HCT116 (cell line): ENCODE data around the gene KCNJ8. TPM values are rescaled to one million over a fixed set of nuclear protein-coding genes. Genes with fewer than 3 reads are reported as not detected.

ENCODE experiments used
- ATAC-seq: fragments of 200-7000 bp; cut with Tn5 transposase; 2 replicates; pipeline ENCODE4 v1.9.1; 2020; ENCODE audit warnings: mild to moderate bottlenecking, moderate library complexity
- BruUV-seq: library from RNA; stranded (reverse); fragments of 400-500 nt; replicated peaks from 2 replicates; lab custom pipeline; 2021; lab: Mats Ljungman, UMichigan
- CTCF ChIA-PET: fragments of 300-600 bp; sonication (Branson Sonifier 250); formaldehyde crosslinking; loops from one replicate; lab custom pipeline; 2021; ENCODE audit warnings: antibody characterized with exemption; lab: Charles Lee
- POLR2A ChIA-PET: fragments of 300-600, 350-600 bp; sonication (Branson Sonifier 250); formaldehyde crosslinking; loops from one replicate; lab custom pipeline; 2021; ENCODE audit warnings: antibody characterized with exemption; lab: Charles Lee
- RAD21 ChIA-PET, 2 experiments: fragments of 300-600 bp; sonication (Branson Sonifier 250); formaldehyde crosslinking; loops; one replicate each; lab custom pipeline; 2023; ENCODE audit warnings: low total read pairs in 2 of 2; ENCODE audit not compliant: uncharacterized antibody in 2 of 2, unreplicated experiment in 2 of 2, low non-redundant PET in 1 of 2; lab: Charles Lee
- DNase-seq: peaks from one replicate; pipeline ENCODE4 v3.0.0-alpha.2; 2010; ENCODE audit warnings: low read depth, low spot score
- H2AFZ ChIP-seq: fragments of 200-600 bp; shearing (Covaris generic), sonication (generic); 2 replicates; pipeline ENCODE4 v1.6.1; 2017; ENCODE audit warnings: low read depth, mixed run types, mixed read lengths, antibody characterized with exemption, low read length; ENCODE audit not compliant: poor library complexity, severe bottlenecking
- H3K27ac ChIP-seq: 2 replicates; pipeline ENCODE4 v1.5.1; 2012; ENCODE audit warnings: low read depth, low read length
- H3K27me3 ChIP-seq: fragments of 200-600 bp; sonication (generic); 2 replicates; pipeline ENCODE4 v1.6.1; 2016; ENCODE audit warnings: mixed run types, low read length, mixed read lengths; ENCODE audit not compliant: insufficient read depth
- H3K36me3 ChIP-seq, 2 experiments: fragments of 200-500 bp in 1 of 2; fragments of 200-600 bp in 1 of 2; sonication (Bioruptor generic) in 1 of 2; sonication (generic) in 1 of 2; 2 replicates each; pipeline versions ENCODE4 v1.5.1 to v1.6.1; 2014 to 2016; ENCODE audit warnings: low read length in 2 of 2, inconsistent platforms in 1 of 2, mixed read lengths in 1 of 2, mixed run types in 1 of 2; ENCODE audit not compliant: insufficient read depth in 2 of 2, control insufficient read depth in 1 of 2
- H3K4me1 ChIP-seq, 2 experiments: fragments of 200-600 bp in 1 of 2; sonication (generic) in 1 of 2; 2 replicates each; pipeline versions ENCODE4 v1.5.1 to v1.6.1; 2012 to 2017; ENCODE audit warnings: low read length in 2 of 2, inconsistent platforms in 1 of 2, mild to moderate bottlenecking in 1 of 2, mixed read lengths in 1 of 2, mixed run types in 1 of 2, moderate library complexity in 1 of 2; ENCODE audit not compliant: insufficient read depth in 2 of 2, control insufficient read depth in 1 of 2
- H3K4me2 ChIP-seq: fragments of 200-600 bp; sonication (generic); 2 replicates; pipeline ENCODE4 v1.6.1; 2017; ENCODE audit warnings: mixed run types, low read length, mixed read lengths
- H3K4me3 ChIP-seq, 2 experiments: fragments of 200-600 bp in 1 of 2; sonication (generic) in 1 of 2; replicated peaks in 1 of 2; 2 replicates each; pipeline ENCODE4 v1.5.1; 2011 to 2016; ENCODE audit warnings: low read length in 2 of 2, control low read depth in 1 of 2, low read depth in 1 of 2, mild to moderate bottlenecking in 1 of 2, mixed read lengths in 1 of 2, mixed run types in 1 of 2
- H3K79me2 ChIP-seq: fragments of 200-600 bp; sonication (generic); 2 replicates; pipeline ENCODE4 v1.6.1; 2017; ENCODE audit warnings: mild to moderate bottlenecking, mixed run types, low read length, moderate library complexity, mixed read lengths; ENCODE audit not compliant: insufficient read depth
- H3K9ac ChIP-seq: fragments of 200-600 bp; sonication (generic); 2 replicates; pipeline ENCODE4 v1.6.1; 2016; ENCODE audit warnings: low read length, mixed read lengths
- H3K9me2 ChIP-seq: fragments of 200-600 bp; sonication (generic), shearing (Covaris generic); 2 replicates; pipeline ENCODE4 v1.6.1; 2017; ENCODE audit warnings: mixed run types, mild to moderate bottlenecking, moderate library complexity; ENCODE audit not compliant: insufficient read depth
- H3K9me3 ChIP-seq, 2 experiments: fragments of 200-500 bp in 1 of 2; fragments of 200-600 bp in 1 of 2; sonication (Bioruptor generic) in 1 of 2; sonication (generic) in 1 of 2; 2 replicates each; pipeline ENCODE4 v1.6.1; 2014 to 2017; ENCODE audit warnings: low read length in 2 of 2, mixed read lengths in 2 of 2, inconsistent platforms in 1 of 2, low read depth in 1 of 2, mild to moderate bottlenecking in 1 of 2, mixed run types in 1 of 2, moderate library complexity in 1 of 2; ENCODE audit not compliant: control insufficient read depth in 1 of 2, insufficient read depth in 1 of 2
- H4K20me1 ChIP-seq: fragments of 200-600 bp; sonication (generic), shearing (Covaris generic); 2 replicates; pipeline ENCODE4 v1.6.1; 2017; ENCODE audit warnings: mixed run types, mild to moderate bottlenecking, moderate library complexity; ENCODE audit not compliant: insufficient read depth
- CEBPB ChIP-seq: IDR thresholded peaks from 2 replicates; pipeline ENCODE4 v1.6.1; 2012; ENCODE audit warnings: low read depth
- CTCF ChIP-seq, 3 experiments: fragments of 200-600 bp in 1 of 3; sonication (generic) in 1 of 3; IDR thresholded peaks in 2 of 3; conservative IDR thresholded peaks in 1 of 3; 2 replicates each; pipeline ENCODE4 v1.5.1; 2012 to 2017; ENCODE audit warnings: low read depth in 2 of 3, low read length in 2 of 3, antibody characterized with exemption in 1 of 3, borderline replicate concordance in 1 of 3, control low read depth in 1 of 3, mild to moderate bottlenecking in 1 of 3, mixed read lengths in 1 of 3, mixed run types in 1 of 3, moderate library complexity in 1 of 3; ENCODE audit not compliant: insufficient read depth in 1 of 3
- ELF1 ChIP-seq: IDR thresholded peaks from 2 replicates; pipeline ENCODE4 v1.6.1; 2012; ENCODE audit warnings: low read depth, borderline replicate concordance
- EZH2phosphoT487 ChIP-seq: fragments of 200-600 bp; IDR thresholded peaks from 2 replicates; pipeline ENCODE4 v1.6.1; 2018; ENCODE audit warnings: antibody characterized with exemption, borderline replicate concordance
- FOSL1 ChIP-seq: IDR thresholded peaks from 2 replicates; pipeline ENCODE4 v1.6.1; 2012; ENCODE audit warnings: low read depth
- JUND ChIP-seq: IDR thresholded peaks from 2 replicates; pipeline ENCODE4 v1.6.1; 2012
- POLR2AphosphoS5 ChIP-seq: IDR thresholded peaks from 2 replicates; pipeline ENCODE4 v1.6.1; 2011; ENCODE audit warnings: mild to moderate bottlenecking, low read depth, low read length, moderate library complexity
- RAD21 ChIP-seq: IDR thresholded peaks from 2 replicates; pipeline ENCODE4 v1.6.1; 2012; ENCODE audit warnings: low read depth, mild to moderate bottlenecking
- REST ChIP-seq: IDR thresholded peaks from 2 replicates; pipeline ENCODE4 v1.6.1; 2012; ENCODE audit warnings: low read depth
- SIN3A ChIP-seq: IDR thresholded peaks from 2 replicates; pipeline ENCODE4 v1.6.1; 2012; ENCODE audit warnings: low read depth
- SRF ChIP-seq: IDR thresholded peaks from 2 replicates; pipeline ENCODE4 v1.6.1; 2012; ENCODE audit warnings: low read depth
- intact Hi-C: fragments of 100-400 bp; cut with micrococcal nuclease; formaldehyde crosslinking; loops from 2 replicates; pipeline ENCODE4 v1.10.0; 2022
- total RNA-seq: library from RNA; stranded (reverse); gene quantifications from one replicate; pipeline ENCODE4 v1.2.1, GENCODE V29; 2021; ENCODE audit not compliant: unreplicated experiment

KCNJ8 gene
- total RNA-seq, 1 experiment from 2014 or later = 0.17 TPM

GRCh38 chr12:21757735-21758134, 16.8 kb downstream of the KCNJ8 start:
- Histone ChIP-seq H2AFZ (no peak overlapping the region), H3K9ac (no peak overlapping the region), H3K79me2 (no peaks in the 10 kb centered on the region), H4K20me1 (no peaks in the 10 kb centered on the region), H3K36me3 (no peaks in the 10 kb centered on the region), H3K27me3 (no peaks in the 10 kb centered on the region), H3K9me2 (no peaks in the 10 kb centered on the region), H3K4me2 (no peak overlapping the region), H3K4me1 (no peaks in the 10 kb centered on the region), H3K27ac (no peak overlapping the region), H3K9me3 (no peaks in the 10 kb centered on the region), H3K4me3 (no peak overlapping the region)
- intact Hi-C loops = no loop called here
- no peak for DNase-seq
- CTCF ChIA-PET = no interaction called here
- no TSS peak for BruUV-seq
- POLR2A ChIA-PET = no interaction called here
- RAD21 ChIA-PET = no interaction called here
- TF ChIP-seq FOSL1 = no peak
- no peak for TF ChIP-seq RAD21
- TF ChIP-seq ELF1 = no peak
- ATAC-seq = no peak

GRCh38 chr12:21756699-21757098, 17.8 kb downstream of the KCNJ8 start:
- H3K4me1 ChIP-seq = no peaks in the 10 kb centered on the region
- no peaks in the 10 kb centered on the region for H3K9me2 ChIP-seq
- H3K9ac ChIP-seq = no peak overlapping the region
- no peak overlapping the region for H3K4me3 ChIP-seq
- no peak overlapping the region for H2AFZ ChIP-seq
- DNase-seq = no peak
- 0 out of 2 replicates have a peak, but pooled peaks cover 3% of the 10 kb centered on the region for H3K27me3 ChIP-seq
- H3K36me3 ChIP-seq = no peaks in the 10 kb centered on the region
- H4K20me1 ChIP-seq = no peaks in the 10 kb centered on the region
- CTCF ChIA-PET = no interaction called here
- TF ChIP-seq CTCF (IDR thresholded peaks at IDR 0.05 in 2 of 3, conservative IDR thresholded peaks at IDR 0.05 in 1 of 3; ENCODE audit: borderline replicate concordance in 1 of 3, insufficient read depth in 1 of 3, low read depth in 2 of 3, low read length in 2 of 3) = no peak
- TF ChIP-seq SIN3A = no peak
- no peak for TF ChIP-seq REST
- no peak for TF ChIP-seq SRF
- no peak for TF ChIP-seq JUND
- no peak for TF ChIP-seq POLR2AphosphoS5
- no peak for TF ChIP-seq CEBPB
- TF ChIP-seq FOSL1 = no peak
- TF ChIP-seq EZH2phosphoT487 = no peak
- TF ChIP-seq, all 23 proteins: peak for 0
- ChIA-PET RAD21 (no interaction called here), POLR2A (no interaction called here)
- Histone ChIP-seq H3K27ac (no peak overlapping the region), H3K4me2 (no peak overlapping the region), H3K79me2 (no peaks in the 10 kb centered on the region), H3K9me3 (no peaks in the 10 kb centered on the region)
- intact Hi-C loops = no loop called here
- BruUV-seq = no TSS peak
- no peak for ATAC-seq
